A204.1 (cell line): ENCODE results near the gene NID1.
"Not testable (repeated sequence)": the region's sequence is repeated elsewhere in the genome, so short reads cannot be mapped to it uniquely, and the experiment has no call there.

Experiments used
- FAIRE-seq: peaks from 2 replicates; lab custom pipeline; 2012; peaks lifted over from hg19 to GRCh38; lab: Jason Lieb, UNC

Gene NID1

DNA sequence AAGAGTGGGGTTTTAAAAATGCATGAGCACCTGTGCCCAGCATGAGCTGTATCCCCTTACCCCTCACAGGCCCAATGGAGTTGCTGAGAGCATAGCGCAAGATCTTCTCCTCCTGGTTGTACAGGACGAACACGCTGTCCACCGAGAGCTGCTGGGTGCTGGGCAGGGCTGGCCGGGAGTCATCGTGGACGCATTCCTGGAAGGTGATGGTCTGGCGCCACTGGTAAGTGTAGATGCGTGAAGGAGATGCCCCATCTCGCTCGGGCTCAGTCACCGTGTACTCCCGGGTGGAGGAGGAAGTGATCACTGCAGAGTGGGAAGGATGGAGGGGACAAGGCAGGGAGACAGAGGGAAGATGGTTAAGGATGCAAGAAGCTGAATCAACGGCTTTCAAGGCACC is 39.1 kb downstream of the NID1 start:
- no peak for FAIRE-seq

DNA sequence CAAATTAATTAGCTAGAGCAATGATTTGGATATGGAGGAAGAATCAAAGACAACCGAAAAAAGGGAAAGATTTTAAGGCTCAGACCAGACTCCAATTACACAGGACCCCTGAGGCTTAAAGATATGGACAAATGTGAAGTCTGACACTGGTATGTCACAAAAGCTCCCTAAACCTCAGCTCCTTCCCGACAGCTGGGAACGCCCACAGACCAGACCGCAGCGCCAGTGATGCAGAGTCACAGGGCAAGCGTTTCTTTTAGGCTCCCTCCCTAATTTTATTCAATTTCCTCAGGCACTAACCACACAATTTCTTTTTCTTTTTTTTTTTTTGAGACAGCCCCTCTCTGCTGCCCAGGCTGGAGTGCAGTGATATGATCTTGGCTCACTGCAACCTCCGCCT is 40.2 kb downstream of the NID1 start:
- FAIRE-seq = no peak

DNA sequence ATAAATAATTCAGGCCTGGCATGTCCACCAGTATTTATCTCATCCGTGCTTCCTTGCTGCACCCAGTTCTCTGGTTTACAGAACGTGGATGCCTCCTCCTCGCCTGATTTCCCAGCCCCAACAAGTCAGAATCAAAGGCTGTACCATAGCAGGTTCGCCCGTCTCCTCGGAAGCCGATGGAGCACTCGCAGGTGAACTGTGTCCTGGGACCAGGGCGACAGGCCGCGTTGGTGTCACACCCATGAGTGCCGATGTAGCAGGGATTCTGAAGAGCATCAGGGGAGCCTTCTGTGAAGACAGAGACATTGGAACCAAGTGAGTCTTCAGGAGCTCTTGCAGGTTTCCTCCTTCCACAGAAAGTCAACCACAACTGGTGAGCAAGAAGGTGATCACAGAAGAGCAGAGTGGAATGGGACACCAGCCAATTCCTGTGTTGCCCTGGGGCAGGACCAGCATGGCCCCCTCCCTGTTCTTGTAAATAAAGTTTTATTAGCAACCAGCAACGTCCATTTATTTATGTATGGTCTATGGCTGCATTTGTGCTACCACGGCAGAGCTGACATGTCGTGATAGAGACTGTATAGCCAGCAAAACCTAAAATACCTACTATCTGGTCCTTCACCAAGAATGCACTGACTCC is 40.8 kb downstream of the NID1 start:
- FAIRE-seq = no peak

DNA sequence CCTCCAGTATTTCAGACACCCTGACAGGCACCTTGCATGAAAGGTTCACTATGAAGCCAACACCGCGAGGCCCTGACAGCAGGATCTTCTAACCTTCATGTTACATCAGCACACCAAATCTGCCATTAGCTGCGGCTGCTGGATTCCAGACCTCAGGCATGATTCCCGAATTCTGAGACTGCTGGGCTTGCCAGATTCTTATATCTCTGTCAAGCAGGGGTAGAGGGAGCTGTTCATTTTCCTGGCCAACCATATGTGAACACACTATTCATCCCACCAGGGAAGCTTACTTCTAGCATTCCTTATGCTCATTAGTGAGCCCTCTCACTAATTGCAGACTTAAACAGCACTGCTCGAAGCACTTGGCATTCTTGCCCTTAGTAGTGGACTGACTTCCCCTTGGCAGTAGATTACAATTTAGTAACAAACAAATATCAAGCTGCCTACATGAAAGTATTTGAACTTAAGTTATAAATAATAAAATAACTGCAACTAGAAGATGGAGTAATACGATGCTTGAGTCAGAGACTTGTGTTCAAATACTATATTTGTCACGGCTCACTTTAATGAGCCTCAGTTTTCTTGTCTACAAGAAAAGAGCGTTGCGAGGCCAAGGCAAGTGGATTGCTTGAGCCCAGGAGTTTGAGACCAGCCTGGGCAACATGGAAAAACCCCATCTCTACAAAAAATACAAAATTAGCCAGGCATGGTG is 43.3 kb downstream of the NID1 start:
- no peak for FAIRE-seq

DNA sequence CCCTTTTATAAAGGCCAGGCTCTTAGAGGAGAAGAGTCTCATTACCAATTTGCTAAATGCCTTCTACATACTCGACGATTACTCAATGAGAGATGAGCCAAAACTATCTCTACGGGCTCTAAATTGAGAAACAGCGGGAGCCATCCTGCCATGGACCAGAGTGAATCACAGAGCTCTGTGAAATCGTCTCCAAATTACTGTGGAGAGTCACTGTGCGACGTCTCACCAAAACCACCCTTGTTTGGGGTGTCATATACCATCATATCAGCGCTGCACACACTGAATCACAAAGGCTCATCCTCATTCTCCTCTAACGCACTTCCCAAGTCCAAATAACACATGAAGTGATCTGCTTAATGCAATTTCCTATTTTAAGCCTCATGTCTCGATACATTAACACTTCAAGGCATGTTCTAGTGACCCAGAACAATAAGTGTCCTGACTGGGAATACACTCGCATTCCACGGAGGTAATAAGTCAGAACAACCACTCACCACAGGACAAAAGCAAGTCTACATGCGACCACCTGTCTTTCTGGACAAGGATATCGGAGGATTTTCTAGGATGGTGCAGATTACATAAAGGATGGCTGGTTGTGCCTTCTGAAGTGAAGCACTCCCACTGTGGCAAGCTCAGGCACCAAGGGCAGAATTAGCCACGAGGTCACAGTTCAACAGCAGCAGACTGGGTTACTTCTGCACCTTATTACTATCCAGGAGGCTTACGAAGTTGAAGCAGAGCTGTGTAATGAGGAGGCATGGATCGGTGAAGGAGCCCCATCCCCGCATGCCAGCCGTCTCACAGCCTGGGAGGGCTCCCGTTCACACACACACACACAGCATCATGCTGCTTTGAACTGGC is 44.3 kb downstream of the NID1 start:
- FAIRE-seq = no peak

DNA sequence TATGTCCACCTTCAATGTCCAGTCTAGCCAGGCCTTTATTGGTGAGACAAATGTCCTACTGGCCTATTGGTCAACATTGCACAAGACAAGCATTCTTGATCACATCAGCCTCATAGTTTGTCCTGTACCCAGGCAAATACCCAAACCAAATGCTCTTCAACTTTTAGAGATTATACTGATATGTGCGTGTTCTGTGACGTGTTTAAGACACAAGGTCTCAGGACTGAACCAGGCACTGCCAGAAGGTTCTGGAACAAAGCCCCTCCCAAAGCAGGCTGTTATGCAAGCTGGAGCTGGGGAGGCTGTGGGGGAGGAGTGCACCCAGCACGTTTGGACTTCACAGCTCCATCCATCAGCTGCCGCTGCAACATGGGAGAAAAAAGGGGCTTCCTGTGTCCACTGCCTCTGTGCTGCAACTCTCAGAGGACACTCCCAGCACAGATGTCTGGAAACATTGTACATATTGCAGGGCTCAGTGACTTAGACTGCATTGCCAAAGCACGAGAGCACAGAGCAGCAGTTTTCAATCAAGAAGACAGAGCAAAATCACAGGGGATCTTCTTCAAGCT is 45.9 kb downstream of the NID1 start:
- no peak for FAIRE-seq

DNA sequence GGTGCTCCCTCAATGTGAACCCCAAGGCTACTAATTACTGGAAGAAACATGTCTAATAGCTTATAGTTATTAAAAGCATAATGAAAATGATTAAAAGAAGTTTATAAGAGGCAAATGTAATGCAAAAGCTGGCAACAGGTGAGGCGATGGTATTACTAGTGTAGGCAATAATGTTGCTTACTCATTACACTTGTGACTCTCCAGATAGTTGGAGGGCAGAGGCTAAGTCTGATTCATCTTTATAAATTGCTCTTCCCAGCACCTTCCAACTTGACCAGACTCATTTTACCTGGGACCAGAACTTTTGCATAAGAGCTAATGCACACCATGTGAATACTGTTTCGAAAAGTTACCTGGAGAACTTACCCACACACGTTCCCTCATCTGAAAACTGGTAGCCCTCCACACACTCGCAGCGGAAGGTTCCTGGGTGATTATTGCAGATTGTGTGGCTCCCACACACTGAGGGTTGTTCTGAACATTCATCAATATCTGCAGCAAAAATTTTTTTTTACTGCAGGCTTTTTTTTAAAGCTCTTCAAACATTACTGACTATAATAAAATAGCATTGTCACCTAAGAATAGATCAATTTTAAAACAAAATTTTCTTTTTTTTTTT is 48.0 kb downstream of the NID1 start:
- FAIRE-seq = no peak

DNA sequence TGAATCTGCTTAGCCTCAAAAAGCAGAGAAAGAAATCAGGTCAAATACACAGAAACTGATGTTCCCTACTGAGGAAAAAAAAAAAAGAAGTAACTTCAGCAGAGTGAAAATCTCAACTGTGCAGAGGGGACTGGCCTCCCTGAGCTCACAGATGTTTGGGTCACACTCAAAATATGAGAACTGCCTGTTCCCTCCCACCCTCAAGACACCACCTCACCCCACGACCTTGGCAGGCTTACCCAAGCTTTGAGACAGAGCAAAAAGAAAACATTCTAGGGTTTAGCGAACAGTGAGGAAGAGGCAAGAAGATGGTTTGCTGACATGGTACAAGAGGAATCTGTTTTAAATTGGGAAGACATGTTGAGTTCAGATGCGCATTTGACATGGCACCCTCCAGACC is 48.8 kb downstream of the NID1 start:
- no peak for FAIRE-seq

DNA sequence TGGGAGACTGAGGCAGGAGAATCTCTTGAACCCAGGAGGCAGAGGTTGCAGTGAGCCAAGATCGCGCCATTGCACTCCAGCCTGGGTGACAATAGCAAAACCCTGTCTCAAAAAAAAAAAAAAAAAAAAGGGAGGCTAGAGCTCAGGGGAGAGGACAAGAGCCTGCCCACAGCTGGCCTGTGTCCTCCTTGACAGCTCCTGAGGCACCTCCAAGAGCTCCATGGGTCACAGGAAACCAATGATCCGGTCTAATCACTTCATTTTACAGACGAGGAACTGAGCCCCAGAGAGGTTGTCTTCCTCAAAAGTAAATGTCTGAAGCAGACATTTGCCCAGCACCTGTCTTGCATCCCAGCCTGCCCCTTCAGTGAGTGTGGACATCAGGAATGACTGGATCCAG is 49.4 kb downstream of the NID1 start:
- FAIRE-seq = no peak

DNA sequence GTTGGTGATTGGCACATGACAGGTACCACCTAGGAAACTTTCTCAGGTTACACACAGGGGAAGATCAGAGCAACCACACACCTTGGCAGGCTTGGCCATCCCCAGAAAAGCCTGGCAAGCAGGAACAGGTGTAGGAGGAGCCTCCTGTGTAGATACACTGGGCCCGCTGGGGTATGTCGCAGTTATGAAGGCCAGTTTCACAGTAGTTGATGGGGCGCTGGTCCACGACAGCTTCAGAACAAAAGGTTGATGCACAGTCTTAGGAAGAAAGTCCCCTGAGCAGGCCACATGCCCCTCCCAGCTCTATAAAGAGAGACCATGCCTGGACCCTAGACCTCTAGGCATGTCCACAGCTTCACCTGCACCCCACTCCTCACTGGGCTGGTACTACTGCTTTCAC is 51.6 kb downstream of the NID1 start:
- no peak for FAIRE-seq

DNA sequence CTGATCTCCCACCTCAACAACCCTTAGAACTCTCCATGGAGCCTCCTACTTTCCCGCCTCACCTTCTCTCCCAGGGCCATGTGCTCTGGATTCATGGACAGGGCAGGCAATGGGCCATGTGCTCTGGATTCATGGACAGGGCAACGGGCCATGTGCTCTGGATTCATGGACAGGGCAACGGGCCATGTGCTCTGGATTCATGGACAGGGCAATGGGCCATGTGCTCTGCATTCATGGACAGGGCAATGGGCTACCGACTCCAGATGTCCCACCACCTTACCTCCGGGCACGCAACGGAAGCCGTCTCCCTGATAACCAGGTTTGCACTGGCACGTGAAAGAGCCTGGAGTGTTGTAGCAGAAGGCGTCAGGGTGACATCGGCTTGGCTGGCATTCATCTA is 53.2 kb downstream of the NID1 start:
- no peak for FAIRE-seq

DNA sequence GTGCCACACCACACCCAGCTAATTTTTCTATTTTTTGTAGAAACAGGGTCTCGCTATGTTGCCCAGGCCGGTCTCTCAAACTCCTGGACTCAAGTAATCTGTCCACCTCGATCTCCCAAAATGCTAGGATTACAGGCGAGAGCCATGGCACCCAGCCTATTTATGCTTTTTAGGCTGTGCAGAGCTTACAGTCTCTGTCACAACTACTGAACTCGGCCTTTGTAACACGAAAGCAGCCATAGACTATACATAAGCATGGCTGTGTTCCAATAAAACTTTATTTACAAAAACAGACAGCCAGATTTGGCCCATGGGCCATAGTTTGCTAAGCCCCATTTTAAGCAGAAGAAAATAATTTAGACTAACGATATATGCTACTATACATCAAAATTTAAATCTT is 54.4 kb downstream of the NID1 start:
- no peak for FAIRE-seq

DNA sequence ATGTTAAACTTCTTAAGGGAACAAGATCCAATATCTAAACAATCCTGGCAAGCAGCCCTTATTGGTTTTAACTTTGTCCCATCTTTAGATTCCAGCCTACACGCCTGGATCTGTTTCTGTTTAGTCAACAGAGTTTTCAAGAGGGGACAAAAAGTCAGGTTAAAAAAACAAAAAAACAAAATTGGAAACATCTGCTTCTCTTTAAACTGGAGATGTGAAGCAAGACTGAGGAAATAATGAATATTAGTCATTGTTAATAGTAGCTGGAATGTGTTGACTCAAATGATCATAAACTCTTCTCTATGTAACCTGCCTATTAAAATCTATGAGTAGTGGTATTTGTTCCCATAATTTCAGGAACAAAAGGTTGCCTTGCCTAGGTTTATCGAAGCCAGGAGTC is 55.0 kb downstream of the NID1 start:
- FAIRE-seq = no peak

DNA sequence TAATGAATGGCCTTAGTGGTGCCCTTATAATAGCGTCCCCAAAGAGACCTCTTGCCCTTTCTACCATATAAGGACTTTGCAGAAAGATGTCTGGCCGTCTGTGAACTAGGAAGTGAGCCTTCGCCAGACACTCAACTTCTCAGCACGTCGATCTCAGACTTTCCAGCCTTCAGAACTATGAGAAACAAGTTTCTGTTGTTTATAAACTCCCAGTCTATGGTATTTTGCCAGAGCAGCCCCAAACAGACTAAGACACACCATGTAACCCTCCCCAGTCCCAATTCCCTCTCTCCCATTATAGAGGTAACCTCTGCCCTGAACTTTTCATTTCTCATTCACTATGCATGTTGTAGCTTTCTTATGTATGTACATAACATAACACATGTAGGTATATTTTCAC is 55.7 kb downstream of the NID1 start:
- FAIRE-seq = no peak

DNA sequence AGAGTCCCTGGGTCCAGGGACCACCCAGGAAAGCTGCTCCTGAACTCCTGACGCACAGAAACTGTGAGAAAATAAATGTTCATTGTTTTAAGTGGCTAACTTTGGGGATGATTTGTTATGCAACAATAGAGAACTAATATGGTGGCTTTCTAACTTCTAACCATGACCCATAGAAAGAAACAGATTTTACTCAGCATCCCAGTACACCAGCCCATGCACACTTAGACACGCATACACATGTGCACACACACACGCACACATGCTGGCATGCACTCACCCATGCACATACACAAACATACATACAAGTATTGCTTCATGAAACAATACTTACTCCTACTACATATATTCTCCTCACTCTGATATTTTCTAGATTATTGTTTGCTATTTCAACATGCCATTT is 57.1 kb downstream of the NID1 start:
- FAIRE-seq = no peak

DNA sequence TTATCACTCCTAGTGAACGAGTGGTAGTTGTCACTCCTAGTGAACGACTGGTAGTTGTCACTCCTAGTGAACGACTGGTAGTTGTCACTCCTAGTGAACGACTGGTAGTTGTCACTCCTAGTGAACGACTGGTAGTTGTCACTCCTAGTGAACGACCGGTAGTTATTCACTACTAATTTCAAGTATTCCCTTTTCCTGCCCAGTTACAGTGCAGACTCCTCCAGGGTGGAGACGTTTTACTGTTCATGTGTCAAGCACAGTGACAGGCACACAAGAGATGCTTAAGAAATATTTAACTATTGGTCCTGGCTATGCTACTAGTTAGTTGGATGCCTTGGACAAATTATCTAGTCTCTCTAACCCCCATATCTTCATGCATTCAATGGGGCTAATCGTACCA is 61.8 kb downstream of the NID1 start:
- not testable (repeated sequence) for FAIRE-seq

DNA sequence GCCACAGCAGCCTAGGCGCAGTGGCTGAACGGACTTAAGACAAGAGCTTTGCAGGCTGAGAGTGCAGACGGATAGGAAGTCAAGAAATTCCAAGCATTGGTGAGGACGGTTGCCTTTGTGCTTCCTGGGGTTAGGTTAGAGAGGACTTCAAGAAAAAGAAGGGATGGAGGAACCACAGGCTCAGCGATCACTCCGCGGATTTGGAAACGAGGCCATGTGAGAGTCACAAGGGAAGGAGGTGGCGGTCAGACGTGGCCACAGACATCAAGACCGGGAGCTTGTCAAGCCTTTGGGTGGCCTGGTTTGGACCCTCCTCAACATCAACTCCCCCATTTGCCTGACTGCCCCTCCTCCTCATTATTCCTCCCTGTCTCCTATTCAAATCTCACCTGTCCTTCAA is 62.3 kb downstream of the NID1 start:
- no peak for FAIRE-seq

DNA sequence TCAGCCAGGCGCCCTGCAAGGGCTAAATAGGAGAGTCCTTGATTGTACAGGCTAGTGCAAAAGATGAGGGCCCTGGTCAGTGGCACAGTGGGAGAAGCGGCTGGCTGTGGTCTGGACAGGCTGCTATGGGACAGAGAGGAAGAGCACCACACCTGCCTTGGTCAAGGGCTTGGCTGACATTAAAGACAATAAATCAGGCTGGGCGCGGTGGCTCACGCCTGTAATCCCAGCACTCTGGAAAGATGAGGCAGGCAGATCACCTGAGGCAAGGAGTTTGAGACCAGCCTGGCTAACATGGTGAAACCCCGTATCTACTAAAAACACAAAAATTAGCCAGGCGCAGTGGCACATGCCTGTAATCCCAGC is 62.9 kb downstream of the NID1 start:
- FAIRE-seq = no peak

DNA sequence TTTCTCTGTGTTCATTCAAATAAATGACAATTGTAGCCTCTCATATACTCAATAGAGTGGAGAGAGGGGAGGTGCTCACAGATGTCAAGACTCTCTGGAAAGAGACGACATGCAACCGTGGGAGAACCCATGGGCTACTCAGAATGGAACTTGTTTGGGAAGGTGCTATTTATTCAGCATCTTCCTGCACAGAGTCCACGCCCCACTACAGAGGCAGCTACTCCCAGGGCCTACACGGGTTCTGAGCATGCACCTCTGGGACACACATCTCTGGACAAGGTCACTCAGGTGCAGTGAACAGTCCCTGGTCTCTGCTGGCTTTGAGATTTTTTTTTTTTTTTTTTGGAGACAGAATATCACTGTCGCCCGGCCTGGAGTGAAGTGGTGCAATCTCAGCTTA is 64.1 kb downstream of the NID1 start:
- no peak for FAIRE-seq

DNA sequence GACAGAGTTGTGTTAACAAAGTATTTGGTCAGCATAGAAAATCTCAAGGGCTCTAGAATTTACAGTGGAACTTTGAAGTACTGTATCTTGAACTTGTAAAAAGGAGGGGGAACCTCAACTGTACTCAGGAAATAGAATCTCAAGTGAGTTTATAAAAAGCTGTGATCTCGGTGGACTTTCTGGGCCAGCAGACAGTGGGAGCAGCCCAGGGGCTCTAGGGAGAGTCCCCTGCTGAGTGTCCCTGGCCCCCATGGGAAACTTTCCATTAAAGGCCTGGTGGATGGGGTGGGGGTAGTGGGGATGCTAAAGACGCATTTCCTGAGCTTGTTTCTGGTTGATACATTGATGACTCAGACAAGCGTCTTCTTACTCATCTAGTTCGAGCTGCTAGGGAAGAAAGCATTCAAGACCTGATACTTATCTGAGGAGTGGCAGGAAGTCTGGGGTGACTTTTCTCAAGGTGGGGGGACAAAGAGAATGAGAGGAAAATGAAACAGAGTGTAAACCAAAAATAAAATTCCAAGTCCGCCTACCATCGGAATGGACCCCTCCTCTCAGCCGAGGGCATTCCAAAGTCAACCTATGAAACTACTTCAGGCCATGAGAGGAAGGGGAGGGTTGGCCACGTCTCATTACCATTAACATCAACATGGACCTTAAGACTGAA is 65.5 kb downstream of the NID1 start:
- FAIRE-seq = no peak

DNA sequence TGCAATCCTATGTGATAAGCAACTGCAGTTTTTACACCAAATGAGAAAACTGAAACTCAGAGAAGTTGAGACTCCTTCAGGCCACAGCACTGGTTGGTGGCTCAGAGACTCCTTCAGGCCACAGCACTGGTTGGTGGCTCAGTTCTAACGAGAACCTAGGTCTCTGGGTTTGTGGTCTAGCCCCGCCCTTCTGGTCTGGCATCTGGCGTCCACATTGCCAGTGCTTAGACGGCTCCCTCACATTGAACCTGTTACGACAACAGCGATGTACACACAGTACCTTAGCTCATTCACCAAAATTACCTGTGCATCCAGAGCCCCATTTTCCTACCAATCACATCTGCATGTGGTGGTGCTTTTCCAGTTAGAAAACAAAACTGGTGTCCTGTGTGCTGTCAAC is 66.1 kb downstream of the NID1 start:
- no peak for FAIRE-seq

DNA sequence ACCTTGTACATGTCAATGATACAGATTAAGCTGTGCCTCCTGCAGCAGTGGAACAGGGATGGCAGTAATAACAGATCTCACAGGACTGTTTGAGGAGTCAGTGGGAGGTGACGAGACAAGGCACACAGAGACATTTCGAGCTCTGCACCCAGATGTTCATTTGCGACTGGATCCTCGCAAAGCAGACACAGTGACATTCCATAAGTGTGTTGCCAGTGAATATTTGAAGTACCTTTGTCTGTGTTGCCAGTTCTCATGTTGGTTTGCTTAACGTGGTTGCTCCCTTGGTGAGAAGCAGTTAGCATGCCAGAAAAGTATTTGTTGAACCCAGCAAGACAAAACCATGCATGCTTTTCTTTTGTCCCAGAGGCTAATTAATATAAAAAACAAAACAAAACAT is 67.0 kb downstream of the NID1 start:
- no peak for FAIRE-seq
